ENCODE data around the gene GDF2. TPM values are rescaled to one million over a fixed set of nuclear protein-coding genes. Genes with fewer than 3 reads are reported as not detected.

GDF2 gene
- not detected in 2 replicates for total RNA-seq (2021)
- Bru-seq, nascent RNA: not detected
- BruChase-seq, experiment 1, labeled RNA remaining after a 2-hour chase: not detected
- not detected for BruChase-seq, experiment 2, labeled RNA remaining after a 6-hour chase
- long read RNA-seq: 0 reads

- ChIA-PET POLR2A (ENCODE audit: low non-redundant PET) (no interaction called here), CTCF (no interaction called here)
- Histone ChIP-seq H3K27ac (ENCODE audit: low read depth, low read length, poor library complexity, severe bottlenecking) (no peak within 1 kb of the TSS), H3K4me1 (ENCODE audit: insufficient read depth, low read length, poor library complexity, severe bottlenecking) (no peaks in the 10 kb centered on the region), H3K36me3 (ENCODE audit: insufficient read depth, low read length, poor library complexity, severe bottlenecking) (no peaks in the 10 kb centered on the region), H3K27me3 (replicated peaks; ENCODE audit: insufficient read depth, low read depth, low read length, poor library complexity) (no peaks in the 10 kb centered on the region), H3K4me3 (ENCODE audit: low read depth, low read length, poor library complexity, severe bottlenecking) (no peak within 1 kb of the TSS), H3K9me3 (ENCODE audit: low read depth, low read length, poor library complexity, severe bottlenecking) (no peaks in the 10 kb centered on the region)
- DNase-seq (ENCODE audit: low spot score): no peak
- TF ChIP-seq EZH2 (IDR thresholded peaks at IDR 0.05; ENCODE audit: borderline replicate concordance, low read depth, low read length, poor library complexity, severe bottlenecking): no peak
- TF ChIP-seq, protein P1, sequence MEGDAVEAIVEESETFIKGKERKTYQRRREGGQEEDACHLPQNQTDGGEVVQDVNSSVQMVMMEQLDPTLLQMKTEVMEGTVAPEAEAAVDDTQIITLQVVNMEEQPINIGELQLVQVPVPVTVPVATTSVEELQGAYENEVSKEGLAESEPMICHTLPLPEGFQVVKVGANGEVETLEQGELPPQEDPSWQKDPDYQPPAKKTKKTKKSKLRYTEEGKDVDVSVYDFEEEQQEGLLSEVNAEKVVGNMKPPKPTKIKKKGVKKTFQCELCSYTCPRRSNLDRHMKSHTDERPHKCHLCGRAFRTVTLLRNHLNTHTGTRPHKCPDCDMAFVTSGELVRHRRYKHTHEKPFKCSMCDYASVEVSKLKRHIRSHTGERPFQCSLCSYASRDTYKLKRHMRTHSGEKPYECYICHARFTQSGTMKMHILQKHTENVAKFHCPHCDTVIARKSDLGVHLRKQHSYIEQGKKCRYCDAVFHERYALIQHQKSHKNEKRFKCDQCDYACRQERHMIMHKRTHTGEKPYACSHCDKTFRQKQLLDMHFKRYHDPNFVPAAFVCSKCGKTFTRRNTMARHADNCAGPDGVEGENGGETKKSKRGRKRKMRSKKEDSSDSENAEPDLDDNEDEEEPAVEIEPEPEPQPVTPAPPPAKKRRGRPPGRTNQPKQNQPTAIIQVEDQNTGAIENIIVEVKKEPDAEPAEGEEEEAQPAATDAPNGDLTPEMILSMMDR (conservative IDR thresholded peaks at IDR 0.05; ENCODE audit: low read depth, low read length): no peak
- intact Hi-C loops (cut with micrococcal nuclease; ENCODE audit: unreplicated experiment): no loop called here
- no TSS peak for BruUV-seq (replicated peaks)
Observed at GRCh38 chr10:47322300-47323061, at the start of gene GDF2. GDF2 (plus strand) TSS chr10:47322454; CDS start chr10:47322669, 215 bp downstream.

- CTCF ChIA-PET: no interaction called here
Observed at GRCh38 chr10:47276071-47276470, 46.2 kb upstream of the GDF2 start.

DNA sequence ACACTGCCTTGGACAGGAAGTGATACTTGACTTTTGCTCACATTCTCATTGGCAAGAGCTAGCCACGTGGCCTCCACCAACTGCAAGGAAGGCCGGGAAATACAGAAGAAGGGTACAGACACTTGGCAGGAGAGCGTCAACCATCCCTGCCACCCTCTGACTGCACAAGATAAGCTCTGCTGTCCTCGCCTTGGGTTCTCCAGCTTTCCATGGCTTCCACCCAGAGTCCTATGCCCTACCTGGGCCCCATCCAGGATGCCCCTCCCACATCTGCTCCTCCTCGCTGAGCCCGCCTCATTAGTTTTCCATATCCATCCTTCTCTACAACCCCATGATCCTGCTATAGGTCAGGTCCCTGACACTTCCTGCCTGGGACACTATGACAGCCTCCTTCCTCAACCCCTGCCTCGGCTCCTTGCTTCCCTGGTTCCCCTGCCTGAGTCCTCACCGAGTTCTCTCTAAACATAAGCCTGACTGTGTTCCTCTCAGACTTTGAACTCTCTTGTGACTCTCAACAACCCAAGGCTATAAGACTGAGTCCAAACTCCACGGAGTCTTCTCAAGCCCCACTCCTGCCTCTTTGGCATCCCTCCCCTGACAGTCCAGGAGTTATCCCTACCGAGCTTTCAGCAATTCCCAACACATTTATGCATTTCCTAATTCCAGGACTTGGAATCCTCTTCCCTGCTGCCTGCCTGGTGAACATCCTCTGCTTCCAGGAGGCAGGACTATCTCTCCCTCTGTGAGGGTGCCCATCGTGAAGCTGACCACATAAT lies 45.5 kb upstream of the GDF2 start:
- ChIA-PET POLR2A (ENCODE audit: low non-redundant PET) (interaction anchor here (0.6 kb wide), 1 partner anchor 65 kb away, joined by 5 read pairs; no protein-coding TSS in a partner anchor), CTCF (no interaction called here)
- intact Hi-C loops (cut with micrococcal nuclease; ENCODE audit: unreplicated experiment): no loop called here
- DNase-seq (ENCODE audit: low spot score): no peak
- no peaks in the 10 kb centered on the region for H3K27me3 ChIP-seq (replicated peaks; ENCODE audit: insufficient read depth, low read depth, low read length, poor library complexity)
- H3K4me3 ChIP-seq (ENCODE audit: low read depth, low read length, poor library complexity, severe bottlenecking): no peak overlapping the region
- no peaks in the 10 kb centered on the region for H3K36me3 ChIP-seq (ENCODE audit: insufficient read depth, low read length, poor library complexity, severe bottlenecking)
- peaks cover 5% of the 10 kb centered on the region for H3K9me3 ChIP-seq (ENCODE audit: low read depth, low read length, poor library complexity, severe bottlenecking)
- no peak for TF ChIP-seq EZH2 (IDR thresholded peaks at IDR 0.05; ENCODE audit: borderline replicate concordance, low read depth, low read length, poor library complexity, severe bottlenecking)
- TF ChIP-seq, protein P1 (conservative IDR thresholded peaks at IDR 0.05; ENCODE audit: low read depth, low read length): no peak
- no TSS peak for BruUV-seq (replicated peaks)
- no peak overlapping the region for H3K27ac ChIP-seq (ENCODE audit: low read depth, low read length, poor library complexity, severe bottlenecking)
- H3K4me1 ChIP-seq (ENCODE audit: insufficient read depth, low read length, poor library complexity, severe bottlenecking): no peaks in the 10 kb centered on the region

More at GRCh38 chr10:47276071-47276470, 46.2 kb upstream of the GDF2 start:
- POLR2A ChIA-PET (ENCODE audit: low non-redundant PET): no interaction called here
- H3K4me3 ChIP-seq (ENCODE audit: low read depth, low read length, poor library complexity, severe bottlenecking): no peak overlapping the region
- intact Hi-C loops (cut with micrococcal nuclease; ENCODE audit: unreplicated experiment): no loop called here
- no peaks in the 10 kb centered on the region for H3K4me1 ChIP-seq (ENCODE audit: insufficient read depth, low read length, poor library complexity, severe bottlenecking)
- DNase-seq (ENCODE audit: low spot score): no peak
- H3K27me3 ChIP-seq (replicated peaks; ENCODE audit: insufficient read depth, low read depth, low read length, poor library complexity): no peaks in the 10 kb centered on the region
- no TSS peak for BruUV-seq (replicated peaks)
- no peak for TF ChIP-seq EZH2 (IDR thresholded peaks at IDR 0.05; ENCODE audit: borderline replicate concordance, low read depth, low read length, poor library complexity, severe bottlenecking)
- TF ChIP-seq, protein P1 (conservative IDR thresholded peaks at IDR 0.05; ENCODE audit: low read depth, low read length): no peak
- H3K36me3 ChIP-seq (ENCODE audit: insufficient read depth, low read length, poor library complexity, severe bottlenecking): no peaks in the 10 kb centered on the region
- H3K9me3 ChIP-seq (ENCODE audit: low read depth, low read length, poor library complexity, severe bottlenecking): peaks cover 5% of the 10 kb centered on the region
- no peak overlapping the region for H3K27ac ChIP-seq (ENCODE audit: low read depth, low read length, poor library complexity, severe bottlenecking)
